Stimulated activated CD8-positive, alpha-beta memory T cell treated with anti-CD3 and anti-CD28 coated beads, Interleukin-15, amount 100 ng/mL, for 48 hours (primary cell): ENCODE measurements around the gene OR5AC2.

ENCODE experiments used
- DNase-seq, 2 donors: peaks; one replicate each; pipeline ENCODE4 v3.0.0-alpha.2; 2020; ENCODE audit warnings: low read depth in 2 of 2

OR5AC2 gene, protein sequence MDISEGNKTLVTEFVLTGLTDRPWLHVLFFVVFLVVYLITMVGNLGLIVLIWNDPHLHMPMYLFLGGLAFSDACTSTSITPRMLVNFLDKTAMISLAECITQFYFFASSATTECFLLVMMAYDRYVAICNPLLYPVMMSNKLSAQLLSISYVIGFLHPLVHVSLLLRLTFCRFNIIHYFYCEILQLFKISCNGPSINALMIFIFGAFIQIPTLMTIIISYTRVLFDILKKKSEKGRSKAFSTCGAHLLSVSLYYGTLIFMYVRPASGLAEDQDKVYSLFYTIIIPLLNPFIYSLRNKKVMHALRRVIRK

DNA sequence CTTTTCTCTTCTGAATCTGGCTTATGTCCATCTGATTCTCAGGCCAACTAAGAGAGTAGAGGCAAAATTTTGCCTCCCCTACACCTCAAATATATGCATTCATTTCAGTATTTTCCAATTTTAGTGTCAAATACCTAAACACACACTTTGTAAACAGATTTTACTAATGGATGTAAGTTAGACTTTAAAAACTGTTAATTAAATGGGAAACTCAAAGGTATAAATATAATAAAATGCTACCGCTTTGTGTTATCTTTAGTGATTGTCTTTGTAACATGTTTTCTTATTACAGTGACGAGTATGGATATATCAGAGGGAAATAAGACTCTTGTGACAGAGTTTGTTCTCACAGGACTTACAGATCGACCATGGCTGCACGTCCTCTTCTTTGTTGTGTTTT lies at the start of gene OR5AC2:
OR5AC2 (plus strand) TSS at position 301 of the 400 bp plus-strand sequence; CDS start at position 301, 0 bp downstream.
- no peak for DNase-seq

GRCh38 chr3:98038286-98038685 lies 48.7 kb upstream of the OR5AC2 start:
- DNase-seq, result no peak

DNA sequence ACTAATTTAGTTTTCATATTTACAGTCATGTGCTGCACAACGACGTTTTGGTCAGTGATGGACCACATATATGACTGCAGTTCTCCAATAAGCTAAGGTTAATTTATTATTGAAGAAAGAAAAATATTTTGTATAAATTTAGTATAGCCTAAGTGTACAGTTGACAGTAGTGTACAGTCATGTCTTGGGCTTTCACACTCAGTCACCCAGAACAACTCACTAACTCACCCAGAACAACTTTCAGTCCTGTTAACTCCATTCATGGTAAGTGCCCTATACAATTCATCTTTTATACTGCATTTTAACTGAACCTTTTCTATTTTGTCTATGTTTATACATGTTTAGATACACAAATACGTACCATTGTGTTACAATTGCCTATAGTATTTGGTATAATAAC lies 48.1 kb upstream of the OR5AC2 start:
- DNase-seq, result no peak

- peak; percentile 39 to 44 for DNase-seq
These were observed 47.5 kb upstream of the OR5AC2 start for GRCh38 chr3:98039322-98040024.

DNA sequence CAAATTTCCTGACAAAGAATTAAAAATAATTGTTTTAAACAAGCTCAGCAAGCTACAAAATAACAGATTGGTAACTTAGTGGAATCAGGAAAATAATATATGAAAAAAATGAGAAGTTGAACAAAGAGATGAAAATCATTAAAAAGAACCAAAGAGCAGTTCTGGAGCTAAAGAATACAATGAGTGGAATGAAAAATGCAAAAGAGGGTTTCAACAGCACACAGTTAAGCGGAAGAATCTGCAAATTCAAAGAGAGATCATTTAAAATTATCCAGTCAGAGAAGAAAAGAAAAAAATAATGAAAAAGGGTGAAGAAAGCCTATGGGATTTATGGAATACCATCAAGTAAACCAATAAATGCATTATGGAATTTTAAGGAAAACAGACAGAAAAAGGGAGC lies 45.6 kb upstream of the OR5AC2 start:
- DNase-seq, result no peak

DNA sequence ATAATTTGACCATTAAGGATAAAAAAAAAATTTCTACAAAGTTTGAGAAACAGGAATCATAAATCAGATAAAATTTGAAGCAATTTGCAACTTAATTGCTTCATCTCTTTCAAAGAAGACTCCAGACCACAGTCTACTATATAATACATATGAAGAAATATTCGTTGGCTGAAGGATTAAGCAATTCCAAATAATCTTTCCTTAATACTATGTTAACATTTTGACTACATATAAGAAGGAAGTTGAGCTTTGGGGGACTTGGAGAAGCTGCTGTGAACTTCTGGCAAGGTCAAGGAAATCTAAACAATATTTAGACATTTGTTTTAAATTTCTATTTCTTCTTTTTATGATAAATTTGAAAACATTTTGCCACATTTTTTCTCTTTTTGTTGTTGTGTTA lies 38.4 kb upstream of the OR5AC2 start:
- no peak for DNase-seq

- no peak for DNase-seq
These were observed 37.7 kb upstream of the OR5AC2 start for GRCh38 chr3:98049271-98049670.

DNA sequence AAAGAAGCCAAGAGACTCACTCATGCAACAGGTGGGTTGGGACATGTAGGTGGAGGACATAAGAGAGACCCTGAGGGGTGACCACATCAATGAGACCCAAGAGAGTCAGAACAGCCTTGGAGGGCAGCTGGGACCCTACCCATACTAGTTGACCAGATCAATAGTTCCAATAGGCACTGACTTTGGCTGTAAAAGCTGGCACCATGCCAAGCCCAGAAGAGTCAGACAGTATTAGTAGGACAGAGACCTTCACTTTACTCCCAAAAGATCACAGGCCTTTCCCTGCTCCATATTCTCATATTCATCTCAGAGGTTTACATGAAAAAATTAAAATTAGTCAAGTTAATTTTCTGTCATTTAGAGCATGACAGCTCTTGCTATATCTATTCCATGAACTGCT lies 30.9 kb upstream of the OR5AC2 start:
- no peak for DNase-seq

DNA sequence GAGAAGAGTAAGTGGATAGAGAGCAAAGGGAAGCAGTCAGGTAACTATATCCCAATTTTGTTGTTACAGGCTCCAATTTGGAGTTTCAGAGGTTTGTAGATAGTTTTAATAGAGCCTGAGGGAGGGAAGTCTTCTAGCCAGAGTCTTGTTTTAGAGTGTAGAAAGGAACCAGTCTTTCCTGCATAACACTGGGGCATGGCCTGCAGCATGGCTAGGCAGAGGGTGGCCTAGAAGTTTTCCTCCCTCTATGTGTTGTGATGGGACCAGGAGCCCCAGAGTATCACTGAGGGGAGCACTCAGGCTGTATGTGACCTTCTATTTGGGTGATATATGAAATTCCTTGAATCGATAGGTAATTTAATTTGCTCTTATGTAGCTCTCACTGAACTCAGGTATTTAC lies 29.3 kb upstream of the OR5AC2 start:
- DNase-seq, result no peak

DNA sequence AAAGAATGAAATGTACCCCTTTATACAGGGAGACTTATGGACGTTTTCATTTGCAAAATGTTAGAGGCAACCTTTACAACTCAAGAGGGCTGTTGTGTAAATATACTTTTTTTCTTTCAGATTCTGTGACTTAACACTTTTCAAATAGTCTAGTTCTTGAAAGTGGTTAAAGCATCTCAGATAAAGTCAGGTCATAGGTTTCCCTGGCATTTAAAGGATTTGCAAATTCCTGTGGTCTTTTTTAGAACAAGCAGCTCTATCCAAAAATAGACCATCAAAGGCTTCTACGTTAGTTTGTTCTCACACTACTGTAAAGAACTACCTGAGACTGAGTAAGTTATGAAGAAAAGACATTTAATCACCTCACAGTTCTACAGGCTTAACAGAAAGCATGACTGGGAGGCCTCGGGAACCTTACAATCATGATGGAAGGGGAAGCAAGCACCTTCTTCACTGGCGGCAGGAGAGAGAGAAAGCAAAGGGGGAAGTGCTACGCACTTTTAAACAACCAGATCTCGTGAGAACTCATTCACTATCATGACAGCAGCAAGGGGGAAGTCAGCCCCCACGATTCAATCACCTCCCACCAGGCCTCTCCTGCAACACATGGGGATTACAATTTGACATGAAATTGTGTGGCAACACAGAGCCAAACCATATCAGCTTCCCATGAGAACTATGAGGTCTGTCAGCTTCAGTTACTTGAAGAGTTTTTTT lies 28.6 kb upstream of the OR5AC2 start:
- no peak for DNase-seq

DNA sequence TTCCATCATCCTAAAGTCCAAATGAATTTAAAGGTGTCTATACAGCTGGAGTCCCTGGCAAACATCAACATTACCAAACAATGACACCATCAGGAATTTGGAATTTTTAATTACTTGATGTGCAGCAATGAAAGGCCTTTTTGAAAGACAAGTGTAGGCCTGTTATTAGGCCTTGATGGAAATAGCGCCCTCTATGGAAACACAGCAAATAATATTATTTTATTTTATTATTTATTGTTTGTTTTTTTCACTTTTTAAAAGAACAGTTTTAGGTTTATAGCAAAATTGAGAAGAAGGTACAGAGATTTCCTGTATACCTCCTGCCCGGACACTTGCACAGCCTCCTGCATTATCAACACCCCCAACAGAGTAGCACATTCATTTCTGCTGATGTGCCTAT lies 18.1 kb upstream of the OR5AC2 start:
- no peak for DNase-seq

DNA sequence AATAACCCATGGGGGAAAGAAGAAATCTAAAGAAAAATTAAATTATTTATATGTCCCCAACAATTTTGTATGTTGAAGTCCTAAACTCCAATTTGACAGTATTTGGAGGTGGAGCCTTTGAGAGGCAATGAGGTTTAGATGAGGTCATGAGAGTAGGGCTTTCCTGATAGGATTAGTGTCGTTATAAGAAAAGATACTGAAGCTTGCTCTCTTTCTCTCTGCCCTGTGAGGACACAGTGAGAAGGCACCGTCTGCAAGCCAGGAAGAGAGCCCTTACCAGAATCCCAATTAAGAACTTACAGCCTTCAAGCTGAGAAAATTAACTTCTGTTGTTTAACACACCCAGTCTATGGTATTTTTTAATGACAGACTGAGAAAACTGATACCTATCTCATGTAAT lies 16.1 kb upstream of the OR5AC2 start:
- no peak for DNase-seq

GRCh38 chr3:98073486-98073885 lies 13.5 kb upstream of the OR5AC2 start:
- DNase-seq, result no peak

DNA sequence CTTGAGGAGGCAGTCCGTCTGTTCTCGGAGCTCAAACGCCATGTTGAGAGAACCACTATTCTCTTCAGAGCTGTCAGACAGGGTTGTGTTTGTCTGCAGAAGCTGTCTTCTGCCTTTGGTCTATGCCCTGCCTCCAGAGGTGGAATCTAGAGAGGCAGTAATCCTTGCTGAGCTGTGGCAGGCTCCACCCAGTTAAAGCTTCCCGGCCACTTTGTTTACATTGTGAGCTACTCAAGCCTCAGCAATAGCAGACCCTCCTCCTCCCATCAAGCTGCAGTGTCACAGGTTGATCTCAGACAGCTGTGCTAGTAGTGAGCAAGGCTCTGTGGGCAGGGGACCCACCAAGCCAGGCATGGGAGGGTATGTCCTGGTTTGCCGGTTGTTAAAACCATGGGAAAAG lies 8.9 kb downstream of the OR5AC2 start:
- no peak for DNase-seq

GRCh38 chr3:98099848-98100247 lies 12.9 kb downstream of the OR5AC2 start:
- DNase-seq, result no peak

DNA sequence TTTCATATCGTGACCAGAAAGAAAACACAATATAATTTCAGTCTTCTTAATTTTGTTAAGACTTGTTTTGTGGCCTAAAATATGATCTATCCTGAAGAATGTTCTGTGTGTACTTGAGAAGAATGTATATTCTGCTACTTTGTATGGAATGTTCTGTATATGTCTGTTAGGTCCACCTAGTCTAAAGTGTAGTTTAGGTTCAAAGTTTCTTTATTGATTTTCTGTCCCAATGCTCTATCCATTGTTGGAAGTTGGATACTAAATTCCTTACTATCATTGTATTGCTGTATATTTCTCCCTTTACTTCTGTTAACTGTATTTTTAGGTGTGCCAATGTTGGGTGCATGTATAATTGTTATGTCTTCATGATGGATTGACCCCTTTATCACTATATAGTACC lies 21.2 kb downstream of the OR5AC2 start:
- no peak for DNase-seq

DNA sequence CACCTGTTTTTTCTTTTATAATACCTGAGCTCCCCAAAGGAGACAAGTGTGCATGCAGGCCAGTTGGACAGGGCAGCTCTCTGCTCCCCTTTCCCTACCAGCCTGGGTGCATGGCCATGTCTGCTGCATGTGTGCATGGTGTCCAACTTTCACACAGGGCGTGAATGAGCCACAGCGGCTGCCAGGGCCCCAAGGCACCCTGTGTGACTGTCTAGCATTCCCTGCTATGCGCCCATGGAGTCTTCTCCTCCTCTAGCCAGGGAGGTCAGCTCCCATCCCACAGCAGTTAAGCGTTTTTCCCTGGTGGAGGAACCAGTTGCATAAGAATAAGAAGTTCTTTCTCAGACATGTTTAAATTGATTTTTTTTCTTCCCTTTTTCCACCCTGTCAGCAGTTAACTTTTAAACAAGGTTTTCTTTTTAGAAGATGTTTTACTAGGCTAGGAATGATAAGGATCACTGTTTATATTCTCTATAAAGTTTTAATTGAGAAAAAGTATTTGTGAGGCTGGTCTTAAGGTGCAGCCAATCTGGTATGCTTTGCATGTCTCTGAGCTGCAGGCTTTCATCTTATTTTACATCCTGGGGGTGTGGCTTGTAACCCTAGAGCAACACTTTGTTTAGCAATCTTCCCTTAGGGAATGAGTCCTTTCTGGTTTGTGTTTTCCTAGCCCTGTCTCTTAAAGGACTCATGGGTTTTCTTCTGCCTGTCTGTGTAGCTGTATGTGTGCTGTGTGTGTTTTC lies 23.0 kb downstream of the OR5AC2 start:
- no peak for DNase-seq

- DNase-seq, result no peak
These were observed 23.6 kb downstream of the OR5AC2 start for GRCh38 chr3:98110550-98110908.

- no peak for DNase-seq
These were observed 27.3 kb downstream of the OR5AC2 start for GRCh38 chr3:98114264-98114663.

- no peak for DNase-seq
These were observed 28.7 kb downstream of the OR5AC2 start for GRCh38 chr3:98115717-98116116.

DNA sequence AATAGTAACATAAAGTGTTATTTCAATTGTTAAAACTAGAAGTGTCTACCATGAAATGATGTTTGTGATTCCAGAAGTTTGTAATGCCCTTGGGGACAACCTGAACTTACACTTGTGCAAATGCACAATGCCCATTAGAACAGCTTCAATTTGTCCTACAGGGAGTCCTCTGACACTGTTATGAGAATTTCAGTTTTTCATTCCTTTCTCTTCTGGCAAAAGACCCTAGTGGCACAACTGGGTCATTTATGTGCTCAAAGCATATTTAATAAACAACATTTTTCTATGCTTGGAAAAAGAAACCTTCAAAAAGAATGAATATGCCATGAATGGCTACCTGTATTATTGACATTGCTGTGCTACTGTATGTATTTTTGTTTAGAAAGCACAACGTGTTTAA lies 43.4 kb downstream of the OR5AC2 start, which contains the start of gene OR5H1:
OR5H1 (plus strand) TSS at position 301 of the 400 bp plus-strand sequence. CDS start 1,977 bp downstream, outside the sequence.
- DNase-seq, result no peak

GRCh38 chr3:98136631-98137030 lies 49.7 kb downstream of the OR5AC2 start:
- DNase-seq, result no peak
